ENCODE results near the gene JAM3.
A peak's percentile ranks its signal among the peaks of the same experiment; 100 is the strongest.

Gene JAM3

GRCh38 chr11:134116210-134116609, 47.3 kb downstream of the JAM3 start:
- no peak for DNase-seq

- no peak for DNase-seq
Measured at GRCh38 chr11:134118006-134118405, 49.1 kb downstream of the JAM3 start.

GRCh38 chr11:134119094-134119493, 50.2 kb downstream of the JAM3 start:
- no peak for DNase-seq

GRCh38 chr11:134120143-134120850, 51.4 kb downstream of the JAM3 start:
- DNase-seq, result no peak

- DNase-seq, result no peak
Measured at GRCh38 chr11:134120921-134121526, 52.2 kb downstream of the JAM3 start.

- no peak for DNase-seq
Measured at GRCh38 chr11:134124660-134125451, 56.0 kb downstream of the JAM3 start.

GRCh38 chr11:134125507-134125906, 56.6 kb downstream of the JAM3 start:
- no peak for DNase-seq

GRCh38 chr11:134126217-134126822, 57.4 kb downstream of the JAM3 start:
- DNase-seq, result no peak

GRCh38 chr11:134131628-134132244, 62.9 kb downstream of the JAM3 start:
- DNase-seq, result no peak

- DNase-seq, result no peak
Measured at GRCh38 chr11:134132808-134133207, 63.9 kb downstream of the JAM3 start.

GRCh38 chr11:134134167-134134566, 65.3 kb downstream of the JAM3 start:
- DNase-seq, result no peak

- DNase-seq, result no peak
Measured at GRCh38 chr11:134138376-134138775, 69.5 kb downstream of the JAM3 start.

- DNase-seq, result no peak
Measured at GRCh38 chr11:134139303-134139872, 70.5 kb downstream of the JAM3 start.

GRCh38 chr11:134139873-134140331, 71.0 kb downstream of the JAM3 start:
- DNase-seq, result peak; percentile 29

- no peak for DNase-seq
Measured at GRCh38 chr11:134140961-134141490, 72.2 kb downstream of the JAM3 start.

- no peak for DNase-seq
Measured at GRCh38 chr11:134142536-134142935, 73.7 kb downstream of the JAM3 start.

GRCh38 chr11:134143801-134144200, 74.9 kb downstream of the JAM3 start:
- no peak for DNase-seq

GRCh38 chr11:134144744-134145143, 75.9 kb downstream of the JAM3 start:
- no peak for DNase-seq

GRCh38 chr11:134145715-134146114, 76.8 kb downstream of the JAM3 start:
- peak; percentile 8 for DNase-seq

- DNase-seq, result no peak
Measured at GRCh38 chr11:134146598-134146997, 77.7 kb downstream of the JAM3 start.

GRCh38 chr11:134149371-134149770, 80.5 kb downstream of the JAM3 start:
- DNase-seq, result no peak

GRCh38 chr11:134150195-134150903, 81.5 kb downstream of the JAM3 start:
- no peak for DNase-seq

Data from SHP77 treated with DMSO at 0.1 percent for 48 hours (cell line).